GM12873 (cell line): ENCODE measurements around the gene CASKIN1.
A peak's percentile ranks its signal among the peaks of the same experiment; 100 is the strongest.

Source experiments
- CTCF ChIP-seq: IDR thresholded peaks from 2 replicates; pipeline ENCODE4 v1.5.1; 2012; ENCODE audit warnings: low read depth, mild to moderate bottlenecking, moderate library complexity, low read length, control low read depth; ENCODE audit not compliant: insufficient read depth; ENCODE audit errors: missing control alignments

Gene CASKIN1

GRCh38 chr16:2229091-2229490 is 32.7 kb upstream of the CASKIN1 start:
- no peak for TF ChIP-seq CTCF

GRCh38 chr16:2228161-2228824 is 31.9 kb upstream of the CASKIN1 start:
- TF ChIP-seq CTCF: no peak

- no peak for TF ChIP-seq CTCF
These were observed 30.5 kb upstream of the CASKIN1 start for GRCh38 chr16:2226918-2227317.

- TF ChIP-seq CTCF: no peak
These were observed 29.9 kb upstream of the CASKIN1 start for GRCh38 chr16:2226245-2226793.

- peak; percentile 17 for TF ChIP-seq CTCF
These were observed 27.6 kb upstream of the CASKIN1 start for GRCh38 chr16:2223942-2224486.

- no peak for TF ChIP-seq CTCF
These were observed 27.0 kb upstream of the CASKIN1 start, which contains the start of gene E4F1 for GRCh38 chr16:2223221-2223941. Gene E4F1 (plus strand): TSS chr16:2223591. CDS start chr16:2223614, 23 bp downstream.

- no peak for TF ChIP-seq CTCF
These were observed 19.9 kb upstream of the CASKIN1 start for GRCh38 chr16:2216330-2216729.
